HG02870 (cell line): ENCODE data around the gene FOXI1.
"Not testable (repeated sequence)": the region's sequence is repeated elsewhere in the genome, so short reads cannot be mapped to it uniquely, and the experiment has no call there.

Source experiments
- ATAC-seq: cut with Tn5 transposase; IDR thresholded peaks from one replicate; pipeline ENCODE4 v1.9.1; 2021; ENCODE audit warnings: mild to moderate bottlenecking, moderate library complexity; ENCODE audit not compliant: unreplicated experiment

Gene FOXI1

DNA sequence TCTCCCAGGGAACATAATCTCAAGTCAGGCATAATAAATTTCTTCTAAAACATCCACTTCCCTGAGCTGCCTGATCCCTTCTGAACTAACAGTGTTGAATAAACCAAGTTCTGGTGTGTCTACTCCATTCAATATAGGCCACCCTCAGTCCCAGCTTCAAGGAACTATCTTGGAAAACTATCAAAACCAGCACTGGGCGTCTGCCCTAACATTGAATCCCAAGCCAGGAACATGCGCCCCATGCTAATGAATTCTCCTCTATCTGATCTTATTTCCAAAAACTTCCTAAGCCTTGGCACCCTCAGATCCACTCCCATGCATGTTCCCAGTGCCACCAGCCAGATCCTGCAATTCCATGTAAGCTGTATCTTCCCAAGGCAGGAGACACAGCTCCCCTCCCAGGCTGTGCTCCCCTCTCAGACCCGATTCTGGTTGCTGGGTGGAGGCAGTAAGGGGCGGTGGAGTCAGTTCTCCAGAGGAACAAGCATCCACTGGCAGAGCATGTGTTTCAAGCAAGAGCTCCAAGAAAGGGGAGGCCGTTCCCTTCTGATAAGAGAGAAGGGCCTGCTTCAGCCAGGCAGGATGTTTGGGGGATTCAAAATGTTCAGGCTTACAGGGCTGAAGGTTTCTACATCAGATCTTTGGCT, 13.1 kb upstream of the FOXI1 start:
- ATAC-seq: no peak

DNA sequence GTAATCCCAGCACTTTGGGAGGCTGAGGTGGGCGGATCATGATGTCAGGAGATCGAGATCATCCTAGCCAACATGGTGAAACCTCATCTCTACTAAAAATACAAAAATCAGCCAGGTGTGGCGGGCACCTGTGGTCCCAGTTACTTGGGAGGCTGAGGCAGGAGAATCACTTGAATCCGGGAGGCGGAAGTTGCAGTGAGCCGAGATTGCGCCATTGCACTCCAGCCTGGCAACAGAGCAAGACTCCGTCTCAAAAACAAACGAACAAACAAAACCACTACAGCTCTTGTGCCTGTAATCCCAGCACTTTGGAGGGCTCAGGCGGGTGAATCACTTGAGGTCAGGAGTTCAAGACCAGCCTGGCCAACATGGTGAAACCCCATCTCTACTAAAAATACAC, 11.4 kb upstream of the FOXI1 start:
- not testable (repeated sequence) for ATAC-seq

DNA sequence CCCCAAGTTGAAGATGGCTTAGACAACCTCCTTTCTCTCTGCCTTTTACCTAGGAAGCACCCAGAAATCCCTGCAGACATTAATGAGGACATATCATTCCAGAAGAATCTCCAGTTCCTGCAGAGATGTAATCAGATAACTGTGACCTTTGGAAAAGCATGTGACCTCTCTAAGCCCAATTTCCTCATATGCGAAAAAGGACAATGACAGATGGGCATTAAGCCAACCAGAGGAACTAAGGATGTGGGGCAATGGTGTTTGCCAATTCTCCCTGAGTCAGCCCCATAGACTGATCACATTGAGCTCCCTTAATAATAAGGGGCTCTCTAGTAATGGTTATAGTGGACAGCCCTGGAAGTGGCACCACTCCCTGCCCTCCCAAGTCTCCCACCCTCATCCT, 10.1 kb upstream of the FOXI1 start:
- ATAC-seq: no peak

DNA sequence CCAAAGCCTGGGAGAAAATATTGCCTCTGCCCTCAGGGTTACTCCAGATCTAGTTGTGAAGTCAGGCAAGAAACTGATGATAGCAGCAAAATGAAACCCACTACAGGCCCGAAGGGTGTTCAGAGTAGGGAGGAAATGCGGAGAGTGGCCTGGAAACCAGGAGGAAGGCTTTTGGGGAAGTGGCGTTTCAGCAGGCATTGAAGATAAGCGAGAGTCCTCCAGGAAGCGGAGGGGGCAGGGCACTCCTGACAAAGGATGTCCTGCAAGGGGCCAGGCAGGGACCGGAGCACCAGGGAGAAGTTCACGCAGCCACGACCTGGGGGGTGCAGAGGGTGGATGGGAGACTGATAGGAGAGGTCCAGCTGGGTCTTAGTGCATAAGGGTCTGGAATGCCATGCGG, 7.8 kb upstream of the FOXI1 start:
- ATAC-seq: no peak

DNA sequence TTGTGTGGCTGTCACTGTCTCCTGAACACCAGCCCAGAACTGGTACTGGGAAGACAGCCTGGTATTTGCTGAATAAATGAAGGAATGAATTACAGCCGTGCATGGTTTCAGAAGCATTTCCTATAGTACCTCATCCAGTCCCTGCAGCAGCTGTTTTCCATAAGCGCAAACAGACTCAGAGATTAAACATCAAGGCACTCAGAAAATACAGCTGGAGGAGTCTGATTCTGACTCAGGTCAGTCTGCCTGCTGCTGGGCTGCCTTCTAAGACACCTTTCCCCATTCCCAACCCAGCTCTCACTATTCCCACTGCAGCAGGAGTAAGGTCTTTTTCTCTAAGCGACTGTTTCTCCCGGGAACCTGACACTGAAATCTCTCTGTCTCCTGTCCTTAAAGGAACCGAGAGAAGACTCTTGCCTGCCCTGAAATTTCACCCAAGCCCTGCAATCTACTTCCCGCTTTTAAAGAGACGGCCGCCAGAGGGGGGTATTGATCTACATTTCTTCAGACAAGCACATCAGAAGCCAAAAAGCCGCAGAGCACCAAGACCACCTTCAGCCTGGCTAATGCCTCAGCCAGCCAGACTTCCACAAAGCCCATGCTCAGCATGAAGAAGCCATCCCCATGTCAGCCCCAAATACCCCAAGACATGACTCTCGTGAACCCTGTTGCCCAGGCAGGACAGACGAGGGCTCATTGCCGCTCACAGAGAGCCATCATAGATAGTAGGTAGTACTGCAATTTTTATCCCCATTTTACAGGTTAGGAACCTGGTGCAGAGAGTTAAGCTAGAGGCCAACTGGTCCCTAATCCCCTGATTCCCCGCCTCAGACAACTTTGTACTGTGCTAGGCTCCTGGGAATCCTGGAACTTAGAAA, 5.4 kb upstream of the FOXI1 start:
- ATAC-seq: peak; percentile 70

DNA sequence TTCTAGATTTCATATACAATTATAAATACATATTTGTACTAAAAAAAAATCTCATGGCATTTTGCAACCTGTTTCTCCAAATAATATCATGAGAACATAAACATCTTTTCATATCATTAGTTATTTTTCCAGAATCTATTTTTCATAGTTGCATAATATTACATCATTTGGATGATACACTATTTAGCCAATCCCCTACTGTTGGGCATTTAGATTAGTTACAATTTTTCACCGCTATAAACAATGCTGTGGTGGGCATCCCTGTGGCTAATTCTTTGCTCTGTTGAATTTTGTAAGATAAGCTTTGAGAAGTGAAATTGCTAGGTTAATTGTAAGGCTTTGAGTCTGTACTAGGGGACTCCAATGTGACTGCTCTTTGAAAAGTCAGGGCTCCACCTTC, 2.2 kb upstream of the FOXI1 start:
- ATAC-seq: no peak

DNA sequence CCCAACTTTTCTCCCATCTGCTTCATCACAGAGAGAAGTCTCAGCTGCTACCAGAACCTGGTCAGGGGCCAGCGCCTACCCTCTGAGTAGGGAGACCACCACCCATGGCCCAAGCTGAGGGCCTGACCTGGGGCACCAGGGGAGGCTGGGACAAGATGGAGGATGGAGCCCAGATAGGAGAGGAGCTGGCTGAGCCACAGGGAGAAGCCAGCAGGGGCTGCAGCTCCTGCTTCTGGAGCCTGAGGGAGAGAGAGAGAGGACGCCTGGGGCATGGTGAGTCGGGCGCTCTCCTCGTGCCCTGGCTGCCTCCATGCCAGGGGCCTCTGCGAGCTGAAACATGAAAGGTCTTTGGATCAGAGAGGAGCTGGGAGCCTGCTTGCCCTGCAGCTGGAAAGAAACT, 1.4 kb upstream of the FOXI1 start:
- ATAC-seq: no peak

DNA sequence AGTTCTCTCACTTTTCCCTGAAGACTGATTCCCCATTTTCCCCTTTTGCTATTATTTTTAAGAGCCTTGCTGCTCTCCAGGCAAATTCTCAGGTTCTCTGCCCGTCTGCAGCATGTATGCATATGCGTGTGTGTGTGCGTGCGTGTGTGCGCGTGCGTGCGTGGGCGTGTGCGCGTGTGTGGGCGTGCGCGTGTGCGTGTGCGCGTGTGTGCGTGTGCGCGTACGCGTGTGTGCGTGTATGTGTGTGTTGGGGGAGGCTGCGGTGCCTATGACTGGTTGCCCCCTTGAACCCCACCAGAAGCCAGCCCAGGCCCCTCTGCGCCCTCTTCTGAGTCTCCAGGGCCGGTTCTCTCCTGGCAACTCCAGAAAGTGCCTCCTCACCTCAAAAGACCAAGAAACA, 987 bp upstream of the FOXI1 start:
- ATAC-seq: no peak

DNA sequence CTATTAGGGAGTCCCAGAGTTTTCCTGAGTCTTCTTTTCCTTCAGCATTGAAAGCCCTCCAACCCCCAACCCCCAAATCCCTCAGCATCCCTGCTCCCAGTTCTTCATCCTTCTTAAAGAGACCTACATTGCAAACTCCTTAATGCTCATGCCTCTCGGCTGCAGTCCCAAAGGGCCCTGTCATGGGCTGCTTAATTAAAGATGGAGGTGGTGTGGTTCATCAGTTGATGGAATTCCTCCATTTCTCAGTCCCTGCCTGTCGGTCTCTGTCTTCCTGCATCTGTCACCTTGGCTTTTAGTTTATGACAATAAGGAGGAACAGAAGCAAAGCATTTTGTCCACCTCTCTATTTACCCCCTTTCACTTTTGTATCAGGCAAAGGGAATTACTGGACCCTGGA, 2.0 kb downstream of the FOXI1 start:
- no peak for ATAC-seq

DNA sequence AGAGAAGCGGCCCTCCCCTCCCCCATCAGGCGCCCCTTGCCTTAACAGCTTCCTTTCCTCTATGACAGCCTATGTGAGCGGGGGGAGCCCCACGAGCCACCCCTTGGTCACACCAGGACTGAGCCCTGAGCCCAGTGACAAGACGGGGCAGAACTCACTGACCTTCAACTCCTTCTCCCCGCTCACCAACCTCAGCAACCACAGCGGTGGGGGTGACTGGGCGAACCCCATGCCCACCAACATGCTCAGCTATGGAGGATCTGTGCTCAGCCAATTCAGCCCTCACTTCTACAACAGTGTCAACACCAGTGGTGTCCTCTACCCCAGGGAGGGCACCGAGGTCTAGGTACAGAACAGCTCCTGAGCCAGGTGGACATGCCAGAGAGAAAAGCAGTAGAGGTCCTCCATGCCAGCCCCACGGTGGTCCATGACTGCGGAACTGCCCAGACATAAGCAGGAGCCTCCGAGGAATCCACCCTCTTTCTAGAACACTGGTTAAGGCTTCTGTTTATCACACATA, 2.6 kb downstream of the FOXI1 start:
- no peak for ATAC-seq

DNA sequence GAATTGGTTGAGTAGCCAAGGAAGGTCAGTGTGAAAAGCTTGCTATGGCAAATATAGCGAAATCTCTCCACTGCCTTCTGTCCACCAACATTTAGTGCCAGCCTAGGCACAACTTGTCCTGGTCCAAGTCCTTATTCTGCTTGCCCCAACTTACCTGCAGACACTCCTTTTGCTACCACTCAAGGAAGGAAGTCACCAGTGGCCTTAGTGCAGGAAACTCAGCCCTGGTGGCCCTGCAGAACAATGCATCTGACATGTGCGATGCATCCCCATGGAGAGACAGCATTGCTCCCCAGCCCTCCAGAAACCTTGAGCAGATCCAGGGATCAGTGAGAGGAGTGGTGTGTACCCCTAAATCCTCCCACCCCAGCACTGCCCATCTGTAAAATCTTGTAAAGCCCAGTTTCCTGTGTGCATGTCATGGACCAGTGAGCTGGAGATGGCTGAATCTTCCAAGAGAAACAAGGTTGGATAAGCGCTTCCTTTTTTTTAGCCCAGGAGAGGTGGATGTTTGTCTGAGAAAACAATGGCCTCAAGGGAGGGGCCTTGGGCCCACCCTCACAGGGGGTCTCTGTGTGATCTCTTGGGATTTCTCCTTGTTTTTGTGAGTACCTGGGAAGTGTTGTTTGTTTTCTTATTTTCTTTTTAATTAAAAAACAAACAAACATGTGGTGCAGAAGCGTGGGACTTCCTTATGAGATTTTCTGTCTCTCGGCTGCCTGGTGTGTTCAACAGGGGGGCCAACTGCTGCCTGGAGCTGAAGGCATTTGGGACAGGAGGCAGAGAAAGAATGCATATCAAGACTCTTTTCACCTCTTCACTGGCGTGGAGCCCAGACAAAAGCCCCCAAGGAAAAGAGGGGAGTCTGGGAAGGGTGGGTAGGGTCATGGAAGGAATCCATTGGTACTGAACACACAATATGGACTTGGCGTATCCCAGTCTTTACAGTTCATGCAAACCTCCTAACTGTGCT, 3.6 kb downstream of the FOXI1 start:
- ATAC-seq: no peak

DNA sequence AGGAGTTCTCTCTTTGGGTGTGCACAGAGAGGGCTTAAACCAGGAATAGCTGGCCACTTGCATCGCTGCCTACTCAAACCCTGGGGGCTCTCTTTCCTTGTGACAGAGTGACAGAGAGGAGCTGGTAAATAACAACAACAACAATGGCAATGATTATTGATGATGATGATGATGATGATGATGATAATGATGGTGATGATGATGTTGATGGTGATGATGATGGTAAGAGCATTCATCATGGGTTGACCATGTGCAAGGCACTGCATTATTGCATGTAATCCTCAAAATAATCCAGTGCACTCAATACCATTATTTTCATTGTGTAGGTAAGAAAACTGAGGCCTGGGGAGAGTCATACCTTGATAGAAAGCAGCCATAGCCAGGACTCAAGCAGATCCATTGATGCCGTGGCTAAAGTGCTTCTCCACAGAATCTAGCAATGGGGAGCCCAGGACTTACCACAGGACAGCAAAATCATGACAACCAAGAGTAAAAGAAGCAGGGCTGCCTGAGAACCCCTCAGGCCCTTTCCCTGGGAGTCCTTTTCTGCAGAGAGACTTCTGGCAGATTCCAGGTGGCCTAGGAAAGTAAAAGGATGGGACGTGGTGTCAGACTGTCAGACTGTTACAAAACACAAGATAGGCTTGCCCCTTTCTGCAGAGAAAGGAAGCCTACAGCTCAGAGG, 4.8 kb downstream of the FOXI1 start:
- ATAC-seq: no peak

DNA sequence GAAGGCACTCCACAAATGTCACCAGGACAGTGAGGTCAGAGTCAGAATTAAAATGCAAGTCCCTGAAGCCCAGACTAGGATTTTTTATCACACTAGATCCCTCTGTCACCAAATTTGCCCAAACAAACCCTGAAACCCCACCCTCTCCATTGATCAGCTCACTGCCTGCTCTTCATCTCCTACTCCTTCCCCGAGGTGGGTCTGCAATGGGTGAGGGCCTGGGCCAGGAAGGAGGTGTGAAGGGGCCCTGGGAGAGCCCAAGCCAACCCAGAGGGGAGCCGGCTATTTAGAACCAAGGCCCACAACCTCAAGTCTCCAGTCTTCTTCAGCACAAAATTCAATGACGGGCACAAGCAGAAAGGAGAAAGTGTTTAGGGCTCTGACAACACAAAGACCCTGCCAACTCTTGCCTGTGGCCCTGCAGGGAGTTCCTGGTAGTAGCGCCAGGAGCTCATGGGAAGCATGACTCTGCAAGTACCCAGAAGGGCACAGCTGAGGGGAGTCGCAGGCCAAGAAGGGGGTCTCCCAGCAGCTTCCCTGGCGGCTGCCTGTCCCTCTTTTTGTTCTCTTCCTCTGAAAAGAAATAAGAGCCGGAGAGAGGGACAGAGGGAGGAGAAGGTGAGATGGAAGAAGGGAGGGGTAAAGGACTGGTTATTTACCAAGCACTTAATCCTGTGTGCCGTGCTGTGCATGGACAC, 5.5 kb downstream of the FOXI1 start:
- ATAC-seq: no peak

DNA sequence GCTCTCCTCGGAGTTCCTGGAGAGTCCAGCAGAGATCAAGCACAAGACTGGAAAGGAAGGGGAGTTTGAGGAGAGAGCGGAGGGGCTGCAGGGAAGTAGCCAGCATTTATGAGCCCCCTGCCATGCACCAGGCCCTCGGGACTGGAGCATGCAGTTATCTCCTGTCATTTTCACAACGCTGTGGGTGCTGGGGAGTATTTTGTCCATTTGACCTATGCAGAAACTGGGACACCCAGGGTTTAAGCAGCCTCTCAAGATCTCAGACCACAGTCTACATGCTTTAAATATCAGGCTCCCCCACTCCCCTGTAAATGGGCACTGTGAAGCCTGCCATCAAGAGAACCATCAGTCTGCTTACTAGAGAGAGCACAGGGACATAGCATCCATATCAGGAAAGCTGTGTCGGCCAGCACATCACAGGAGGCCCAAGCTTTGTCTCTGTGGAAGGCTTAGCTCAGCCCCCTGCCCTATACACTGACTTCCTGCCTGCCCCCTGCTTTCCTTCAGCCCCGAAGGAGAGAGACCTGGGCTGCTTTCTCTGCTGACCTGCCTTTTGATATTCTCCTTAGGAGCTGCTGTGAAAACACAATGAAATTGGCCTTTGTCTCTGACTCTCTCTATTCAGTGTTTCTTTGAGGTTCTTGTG, 7.3 kb downstream of the FOXI1 start:
- no peak for ATAC-seq

DNA sequence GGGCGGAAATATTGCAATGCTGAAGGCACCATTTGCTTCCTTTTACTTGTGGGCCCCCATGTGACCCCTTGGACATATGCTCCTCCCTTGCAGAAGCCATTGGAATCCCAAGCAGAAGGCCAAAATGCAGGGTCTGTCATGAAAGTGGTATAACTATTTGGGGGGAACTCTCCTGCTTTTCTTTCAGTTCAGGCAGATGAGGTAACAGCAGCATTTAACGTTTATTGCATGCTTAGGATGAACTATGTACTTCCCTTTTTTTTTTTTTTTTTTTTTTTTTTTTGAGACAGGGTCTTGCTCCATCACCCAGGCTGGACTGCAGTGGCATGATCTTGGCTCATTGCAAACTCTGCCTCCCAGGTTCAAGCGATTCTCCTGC, 7.8 kb downstream of the FOXI1 start:
- ATAC-seq: no peak

DNA sequence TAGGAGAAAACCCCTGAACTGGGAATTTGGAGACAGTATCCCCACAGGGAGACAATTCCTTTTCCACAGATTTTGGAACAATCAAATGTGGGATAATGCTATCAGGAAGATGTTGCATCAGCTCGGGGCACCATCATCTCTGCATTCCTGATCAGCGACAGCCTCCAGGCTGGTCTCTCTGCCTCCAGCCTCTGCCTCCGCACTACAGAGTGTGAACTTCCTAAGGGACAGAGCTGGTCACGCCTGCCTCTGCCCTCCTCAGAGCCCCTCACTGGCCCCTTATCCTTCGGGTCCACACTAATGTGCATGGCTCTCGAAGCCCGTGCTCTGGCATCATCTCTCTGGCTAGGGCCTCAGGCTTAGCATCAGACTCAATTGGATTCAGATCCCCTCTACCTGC, 8.6 kb downstream of the FOXI1 start:
- ATAC-seq: no peak

DNA sequence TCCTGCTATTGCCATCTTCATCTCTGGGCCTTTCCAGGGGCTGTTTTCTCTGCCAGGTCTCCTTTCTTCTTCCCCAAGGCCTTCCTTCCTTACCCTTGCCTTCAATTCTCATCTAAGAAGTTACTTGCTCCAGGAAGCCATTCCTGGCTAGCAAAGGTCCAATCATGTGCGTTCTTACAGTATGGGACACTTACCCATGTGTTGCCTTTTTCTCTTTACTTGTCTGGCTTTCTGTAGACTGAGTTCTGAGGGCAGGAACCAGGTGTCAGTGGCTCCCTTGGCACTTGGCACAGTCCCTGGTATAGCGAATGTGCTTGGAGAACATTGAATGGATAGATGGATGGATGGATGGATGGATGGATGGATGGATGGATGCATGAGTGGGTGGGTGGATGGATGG, 10.2 kb downstream of the FOXI1 start:
- no peak for ATAC-seq

DNA sequence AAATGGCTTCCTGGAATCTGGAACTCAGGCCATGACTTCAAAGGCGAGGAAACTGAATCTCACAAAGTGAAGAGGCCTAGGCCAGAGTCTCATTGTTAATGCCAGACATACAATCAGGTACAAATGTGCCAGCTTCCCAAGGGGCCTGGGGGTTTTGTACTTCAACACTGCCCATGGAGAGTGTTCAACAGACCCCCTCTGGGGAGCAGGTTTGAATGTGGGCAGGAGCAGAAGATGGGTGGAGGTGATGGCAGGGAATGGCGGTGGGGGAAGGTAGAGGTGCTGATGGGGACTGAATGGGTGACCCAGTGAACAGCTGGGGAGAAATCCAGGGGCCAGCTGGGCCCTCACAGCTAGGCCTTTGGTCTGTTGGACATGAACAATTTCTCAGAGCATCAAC, 12.0 kb downstream of the FOXI1 start:
- no peak for ATAC-seq

DNA sequence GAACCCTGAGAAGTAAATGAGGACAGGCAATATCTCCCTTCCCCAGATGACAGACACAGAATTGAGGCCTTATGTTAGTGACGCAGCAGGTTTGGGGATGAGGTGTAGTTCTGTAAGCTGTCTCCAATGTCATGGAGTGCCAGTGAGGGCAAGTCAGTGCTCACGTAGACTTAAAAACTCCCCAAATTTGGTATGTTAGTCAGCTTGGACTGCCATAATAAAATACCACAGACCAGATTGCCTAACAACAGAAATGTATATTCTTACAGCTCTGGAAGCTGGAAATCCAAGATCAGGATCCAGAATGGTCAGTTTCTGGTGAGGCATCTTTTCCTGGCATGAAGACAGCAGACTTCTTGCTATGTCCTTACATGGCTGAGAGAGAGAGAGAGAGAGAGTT, 14.9 kb downstream of the FOXI1 start:
- no peak for ATAC-seq

DNA sequence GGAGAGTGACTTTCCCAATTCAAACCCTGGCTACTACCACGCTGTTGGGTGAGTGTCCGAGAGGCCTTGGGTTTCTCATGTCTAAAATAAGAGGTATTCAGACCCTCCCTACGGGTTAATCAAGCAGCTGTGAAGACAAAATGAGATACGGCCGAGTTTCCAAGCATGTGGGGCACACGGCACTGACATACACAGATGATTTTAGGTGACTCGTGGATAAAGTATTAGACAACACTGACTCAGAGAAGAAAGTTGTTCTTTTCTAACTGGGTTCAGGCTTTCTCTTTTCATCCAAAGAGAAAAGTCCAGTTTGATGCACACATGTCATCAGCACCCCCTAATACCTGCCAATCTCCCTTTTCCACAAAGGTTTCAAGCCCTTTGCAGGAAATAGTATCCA, 15.6 kb downstream of the FOXI1 start:
- ATAC-seq: no peak
